ENCODE data around the gene C19orf12.

DNA sequence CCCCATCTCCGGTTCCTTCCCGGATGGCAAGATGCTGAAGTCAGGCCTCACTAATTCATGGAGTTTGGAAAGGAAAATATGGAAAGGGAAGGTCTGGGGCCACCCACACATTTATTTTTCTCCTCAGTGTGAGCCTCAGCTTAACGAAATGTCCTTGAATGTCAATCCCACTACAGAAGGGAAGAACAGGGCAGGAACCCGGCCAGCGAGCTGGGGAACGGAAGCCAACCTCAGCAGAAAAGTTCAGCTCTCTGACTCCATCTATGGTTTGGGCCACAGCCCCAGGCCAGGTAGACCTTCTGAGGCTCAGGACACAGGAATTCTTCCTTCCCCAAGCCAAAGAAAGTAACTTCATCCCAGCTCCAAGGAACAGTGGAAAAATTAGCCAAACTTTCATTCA, 8.4 kb downstream of the C19orf12 start:
- TF ChIP-seq, protein P1, sequence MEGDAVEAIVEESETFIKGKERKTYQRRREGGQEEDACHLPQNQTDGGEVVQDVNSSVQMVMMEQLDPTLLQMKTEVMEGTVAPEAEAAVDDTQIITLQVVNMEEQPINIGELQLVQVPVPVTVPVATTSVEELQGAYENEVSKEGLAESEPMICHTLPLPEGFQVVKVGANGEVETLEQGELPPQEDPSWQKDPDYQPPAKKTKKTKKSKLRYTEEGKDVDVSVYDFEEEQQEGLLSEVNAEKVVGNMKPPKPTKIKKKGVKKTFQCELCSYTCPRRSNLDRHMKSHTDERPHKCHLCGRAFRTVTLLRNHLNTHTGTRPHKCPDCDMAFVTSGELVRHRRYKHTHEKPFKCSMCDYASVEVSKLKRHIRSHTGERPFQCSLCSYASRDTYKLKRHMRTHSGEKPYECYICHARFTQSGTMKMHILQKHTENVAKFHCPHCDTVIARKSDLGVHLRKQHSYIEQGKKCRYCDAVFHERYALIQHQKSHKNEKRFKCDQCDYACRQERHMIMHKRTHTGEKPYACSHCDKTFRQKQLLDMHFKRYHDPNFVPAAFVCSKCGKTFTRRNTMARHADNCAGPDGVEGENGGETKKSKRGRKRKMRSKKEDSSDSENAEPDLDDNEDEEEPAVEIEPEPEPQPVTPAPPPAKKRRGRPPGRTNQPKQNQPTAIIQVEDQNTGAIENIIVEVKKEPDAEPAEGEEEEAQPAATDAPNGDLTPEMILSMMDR (IDR thresholded peaks at IDR 0.05; ENCODE audit: low read depth, low read length, poor library complexity, severe bottlenecking) = no peak
- TF ChIP-seq EZH2phosphoT487 (IDR thresholded peaks at IDR 0.05; ENCODE audit: borderline replicate concordance, low read length) = no peak

Measured in DOHH2 (cell line).